Measurements from ENCODE around the gene SOD2. TPM values are rescaled to one million over a fixed set of nuclear protein-coding genes. Genes with fewer than 3 reads are reported as not detected.

The SOD2 gene
- total and polyA plus RNA-seq, 9 of the 15 experiments (the other 6 are each of a cell fraction or from before 2014, with no cell fraction given), result 39.8 to 140 (median 95.8) TPM

DNA sequence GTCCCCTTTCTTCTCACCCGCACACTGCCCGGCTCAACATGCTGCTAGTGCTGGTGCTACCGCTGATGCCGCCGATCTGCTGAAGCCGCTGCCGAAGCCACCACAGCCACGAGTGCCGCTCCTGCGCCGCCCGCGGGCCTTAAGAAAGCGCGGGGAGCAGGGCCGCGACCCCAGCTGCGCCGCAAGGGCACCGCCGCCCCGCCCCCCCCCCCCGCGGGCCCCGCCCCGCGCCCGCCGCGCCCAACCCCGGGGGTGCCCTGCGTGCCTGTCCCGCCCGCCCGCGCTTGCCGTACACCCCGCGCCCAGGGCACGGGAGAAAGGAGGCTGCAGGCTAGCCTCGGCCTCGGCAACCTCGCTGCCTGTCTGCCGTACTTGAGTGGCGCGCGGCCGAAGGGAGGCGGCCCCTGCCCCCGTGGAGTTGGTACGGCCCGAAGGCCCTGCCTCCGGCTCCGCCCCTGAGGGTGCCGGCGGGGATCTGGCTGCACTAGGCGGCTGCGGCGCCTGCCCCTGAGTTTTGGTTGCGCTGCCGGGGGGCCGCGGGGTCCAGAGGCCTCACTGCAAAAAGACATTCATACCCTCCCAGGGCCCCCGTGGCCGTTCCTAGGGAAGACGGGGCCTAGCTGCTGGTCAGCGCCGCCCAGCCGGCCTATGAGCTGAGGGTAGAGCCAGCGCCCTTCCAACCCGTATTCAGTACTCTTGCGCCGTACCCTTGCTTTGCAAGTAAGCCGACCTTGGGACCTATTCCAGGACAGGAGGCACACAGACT lies at the start of gene SOD2 (continued):
- TF ChIP-seq ZBTB17 (CRISPR knock-in tag; IDR thresholded peaks at IDR 0.05) (0 out of 2 replicates have a peak, but pooled peaks have one; percentile 60), MEIS2 (IDR thresholded peaks at IDR 0.05; ENCODE audit: partially characterized antibody) (no peak), ARID3B (CRISPR knock-in tag; IDR thresholded peaks at IDR 0.05; ENCODE audit: borderline replicate concordance) (no peak), NCOA2 (IDR thresholded peaks at IDR 0.05; ENCODE audit: partially characterized antibody in 2 of 2) (no peak), ZNF239 (CRISPR knock-in tag; IDR thresholded peaks at IDR 0.05) (no peak; the same call in 1 of the 2 replicates), RBM22 (IDR thresholded peaks at IDR 0.05; ENCODE audit: low read depth, low read length, poor library complexity, severe bottlenecking) (no peak), ZBTB8A (IDR thresholded peaks at IDR 0.05; ENCODE audit: partially characterized antibody) (no peak), ZNF699 (CRISPR knock-in tag; IDR thresholded peaks at IDR 0.05; ENCODE audit: insufficient replicate concordance) (no peak), ETV5 (CRISPR knock-in tag; IDR thresholded peaks at IDR 0.05; ENCODE audit: low read depth) (no peak; the same call in 1 of the 2 replicates), MBD1 (CRISPR knock-in tag; IDR thresholded peaks at IDR 0.05) (no peak), POLR3A (IDR thresholded peaks at IDR 0.05; ENCODE audit: borderline replicate concordance, extremely low read depth, insufficient read depth, insufficient read length) (no peak), RBM15 (IDR thresholded peaks at IDR 0.05; ENCODE audit: insufficient read depth, low read length) (no peak), NR2C2 (CRISPR knock-in tag; IDR thresholded peaks at IDR 0.05) (peak; percentile 71), NR2C2 (tag; IDR thresholded peaks at IDR 0.05) (peak; percentile 79), NCOA1 (IDR thresholded peaks at IDR 0.05; ENCODE audit: low read depth) (no peak), ZKSCAN3 (CRISPR knock-in tag; IDR thresholded peaks at IDR 0.05) (no peak), POLR3G (IDR thresholded peaks at IDR 0.05; ENCODE audit: extremely low read depth, insufficient read length, insufficient replicate concordance) (no peak), ZFP30 (CRISPR knock-in tag; IDR thresholded peaks at IDR 0.05; ENCODE audit: borderline replicate concordance) (no peak), U2AF1 (optimal IDR thresholded peaks at IDR 0.05; ENCODE audit: low read depth, low read length) (peak; percentile 89), HDAC8 (tag; IDR thresholded peaks at IDR 0.05) (0 out of 2 replicates have a peak, but pooled peaks have one; percentile 8), MED1 (CRISPR knock-in tag; IDR thresholded peaks at IDR 0.05; ENCODE audit: borderline replicate concordance) (no peak), ZNF347 (CRISPR knock-in tag; IDR thresholded peaks at IDR 0.05; ENCODE audit: low read depth) (no peak)
- TF ChIP-seq, protein P1, sequence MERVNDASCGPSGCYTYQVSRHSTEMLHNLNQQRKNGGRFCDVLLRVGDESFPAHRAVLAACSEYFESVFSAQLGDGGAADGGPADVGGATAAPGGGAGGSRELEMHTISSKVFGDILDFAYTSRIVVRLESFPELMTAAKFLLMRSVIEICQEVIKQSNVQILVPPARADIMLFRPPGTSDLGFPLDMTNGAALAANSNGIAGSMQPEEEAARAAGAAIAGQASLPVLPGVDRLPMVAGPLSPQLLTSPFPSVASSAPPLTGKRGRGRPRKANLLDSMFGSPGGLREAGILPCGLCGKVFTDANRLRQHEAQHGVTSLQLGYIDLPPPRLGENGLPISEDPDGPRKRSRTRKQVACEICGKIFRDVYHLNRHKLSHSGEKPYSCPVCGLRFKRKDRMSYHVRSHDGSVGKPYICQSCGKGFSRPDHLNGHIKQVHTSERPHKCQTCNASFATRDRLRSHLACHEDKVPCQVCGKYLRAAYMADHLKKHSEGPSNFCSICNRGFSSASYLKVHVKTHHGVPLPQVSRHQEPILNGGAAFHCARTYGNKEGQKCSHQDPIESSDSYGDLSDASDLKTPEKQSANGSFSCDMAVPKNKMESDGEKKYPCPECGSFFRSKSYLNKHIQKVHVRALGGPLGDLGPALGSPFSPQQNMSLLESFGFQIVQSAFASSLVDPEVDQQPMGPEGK (CRISPR knock-in tag; IDR thresholded peaks at IDR 0.05; ENCODE audit: borderline replicate concordance), result peak; percentile 78; the same call in 1 of the 2 replicates
